Thyroid gland (tissue), 4 donors: ENCODE measurements around the gene MRPL17.
"Not testable (repeated sequence)": the region's sequence is repeated elsewhere in the genome, so short reads cannot be mapped to it uniquely, and the experiment has no call there.

ENCODE experiments used
- CTCF ChIP-seq, 6 experiments: fragments of 200-600 bp in 3 of 6; fragments of 450-650 bp in 3 of 6; sonication (generic) in 3 of 6; IDR thresholded peaks; one replicate each; pipeline ENCODE4 v1.5.1; 2016 to 2019; ENCODE audit warnings: antibody characterized with exemption in 6 of 6, mild to moderate bottlenecking in 2 of 6, inconsistent platforms in 1 of 6, moderate library complexity in 1 of 6
- POLR2A ChIP-seq, 2 donors: fragments of 450-650 bp; IDR thresholded peaks; one replicate each; pipeline ENCODE4 v1.6.1; 2017; ENCODE audit warnings: antibody characterized with exemption in 2 of 2, mild to moderate bottlenecking in 2 of 2, moderate library complexity in 1 of 2

- TF ChIP-seq CTCF, POLR2A (IDR thresholded peaks at IDR 0.05): not testable (repeated sequence)
These were observed 928 bp upstream of the MRPL17 start for GRCh38 chr11:6684068-6684467.
